Adrenal gland (tissue), 5 donors: ENCODE results near the gene CALHM1.

ENCODE experiments used
- POLR2A ChIP-seq, 2 donors: fragments of 450-650 bp; IDR thresholded peaks; one replicate each; pipeline ENCODE4 v1.6.1; 2017; ENCODE audit warnings: antibody characterized with exemption in 2 of 2, mild to moderate bottlenecking in 2 of 2, moderate library complexity in 1 of 2
- TF ChIP-seq, protein P1 (sequence below), 6 experiments: fragments of 450-650 bp in 4 of 6; fragments of 200-600 bp in 2 of 6; sonication (generic) in 1 of 6; IDR thresholded peaks; 1 replicate in 5 of 6; 2 replicates in 1 of 6; pipeline versions ENCODE4 v1.5.1 to v1.8.0; 2016 to 2021; ENCODE audit warnings: antibody characterized with exemption in 6 of 6, mild to moderate bottlenecking in 2 of 6, moderate library complexity in 1 of 6
- donor health status: DM: no; HTN: no; CAD: no.

DNA sequence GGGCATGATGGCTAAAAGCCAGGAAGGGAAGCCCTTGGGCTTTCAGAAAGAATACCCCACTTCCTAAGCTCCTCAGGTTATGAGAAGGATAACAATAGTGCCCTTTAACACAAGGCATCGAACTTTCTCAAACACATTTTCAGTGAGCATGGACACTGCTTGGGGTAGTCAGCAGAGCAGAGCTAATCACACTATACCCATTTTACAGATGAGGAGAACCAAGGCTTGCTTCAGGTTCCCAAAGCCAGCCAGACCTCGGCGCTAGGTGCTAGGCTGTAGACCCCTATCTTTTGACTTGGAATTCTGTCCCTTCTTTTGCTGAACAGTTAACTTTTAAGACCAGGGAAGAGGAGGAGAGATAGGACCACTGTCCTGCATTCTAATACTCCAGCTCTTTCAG lies 36.6 kb upstream of the CALHM1 start:
- TF ChIP-seq POLR2A (IDR thresholded peaks at IDR 0.05) = no peak
- TF ChIP-seq, protein P1, sequence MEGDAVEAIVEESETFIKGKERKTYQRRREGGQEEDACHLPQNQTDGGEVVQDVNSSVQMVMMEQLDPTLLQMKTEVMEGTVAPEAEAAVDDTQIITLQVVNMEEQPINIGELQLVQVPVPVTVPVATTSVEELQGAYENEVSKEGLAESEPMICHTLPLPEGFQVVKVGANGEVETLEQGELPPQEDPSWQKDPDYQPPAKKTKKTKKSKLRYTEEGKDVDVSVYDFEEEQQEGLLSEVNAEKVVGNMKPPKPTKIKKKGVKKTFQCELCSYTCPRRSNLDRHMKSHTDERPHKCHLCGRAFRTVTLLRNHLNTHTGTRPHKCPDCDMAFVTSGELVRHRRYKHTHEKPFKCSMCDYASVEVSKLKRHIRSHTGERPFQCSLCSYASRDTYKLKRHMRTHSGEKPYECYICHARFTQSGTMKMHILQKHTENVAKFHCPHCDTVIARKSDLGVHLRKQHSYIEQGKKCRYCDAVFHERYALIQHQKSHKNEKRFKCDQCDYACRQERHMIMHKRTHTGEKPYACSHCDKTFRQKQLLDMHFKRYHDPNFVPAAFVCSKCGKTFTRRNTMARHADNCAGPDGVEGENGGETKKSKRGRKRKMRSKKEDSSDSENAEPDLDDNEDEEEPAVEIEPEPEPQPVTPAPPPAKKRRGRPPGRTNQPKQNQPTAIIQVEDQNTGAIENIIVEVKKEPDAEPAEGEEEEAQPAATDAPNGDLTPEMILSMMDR (IDR thresholded peaks at IDR 0.05) = no peak
